Hepatocyte (in vitro differentiated cells): Measurements from ENCODE around the gene JAM3. TPM values are rescaled to one million over a fixed set of nuclear protein-coding genes. Genes with fewer than 3 reads are reported as not detected.

ENCODE experiments used
- DNase-seq: peaks from one replicate; pipeline ENCODE4 v3.0.0-alpha.2; 2016; ENCODE audit warnings: low spot score
- H2AFZ ChIP-seq: fragments of 200-600 bp; sonication (generic); 2 replicates; pipeline ENCODE4 v1.6.0; 2016; ENCODE audit warnings: antibody characterized with exemption, mild to moderate bottlenecking
- H3K27ac ChIP-seq: fragments of 200-600 bp; sonication (generic); 2 replicates; pipeline ENCODE4 v1.5.1; 2016; ENCODE audit warnings: mild to moderate bottlenecking
- H3K27me3 ChIP-seq: fragments of 200-600 bp; sonication (generic); 2 replicates; pipeline ENCODE4 v1.6.1; 2016
- H3K36me3 ChIP-seq: fragments of 200-600 bp; sonication (generic); replicated peaks from 2 replicates; pipeline ENCODE4 v1.5.1; 2016; ENCODE audit warnings: low read depth; ENCODE audit not compliant: insufficient read depth
- H3K4me1 ChIP-seq: fragments of 200-600 bp; sonication (generic); 2 replicates; pipeline ENCODE4 v1.5.1; 2016; ENCODE audit warnings: mild to moderate bottlenecking, moderate library complexity; ENCODE audit not compliant: insufficient read depth
- H3K4me2 ChIP-seq: fragments of 200-600 bp; sonication (generic); 2 replicates; pipeline ENCODE4 v1.6.0; 2016
- H3K4me3 ChIP-seq: fragments of 200-600 bp; sonication (generic); 2 replicates; pipeline ENCODE4 v1.5.1; 2016; ENCODE audit warnings: mild to moderate bottlenecking
- H3K79me2 ChIP-seq: fragments of 200-600 bp; sonication (generic); 2 replicates; pipeline ENCODE4 v1.6.0; 2017; ENCODE audit warnings: mild to moderate bottlenecking
- H3K9me2 ChIP-seq: fragments of 200-600 bp; sonication (generic); replicated peaks from 2 replicates; pipeline ENCODE4 v1.6.0; 2017; ENCODE audit warnings: mild to moderate bottlenecking; ENCODE audit not compliant: insufficient read depth
- H3K9me3 ChIP-seq: fragments of 200-600 bp; sonication (generic); 2 replicates; pipeline ENCODE4 v1.5.1; 2016; ENCODE audit warnings: low read depth, mild to moderate bottlenecking
- H4K20me1 ChIP-seq: fragments of 200-600 bp; sonication (generic); 2 replicates; pipeline ENCODE4 v1.6.0; 2016; ENCODE audit warnings: mild to moderate bottlenecking; ENCODE audit not compliant: insufficient read depth, poor library complexity, severe bottlenecking
- EZH2 ChIP-seq: fragments of 200-600 bp; sonication (generic); IDR thresholded peaks from 2 replicates; pipeline ENCODE4 v1.6.1; 2016; ENCODE audit warnings: antibody characterized with exemption, mild to moderate bottlenecking, borderline replicate concordance
- EZH2phosphoT487 ChIP-seq: fragments of 200-600 bp; sonication (generic); IDR thresholded peaks from one replicate; pipeline ENCODE4 v1.6.1; 2018; ENCODE audit warnings: antibody characterized with exemption, mild to moderate bottlenecking, low read depth, moderate library complexity; ENCODE audit not compliant: unreplicated experiment, severe bottlenecking
- WGBS: methylation state at CpG from one replicate; pipeline ENCODE4 v1.1.6; 2016; ENCODE audit warnings: low lambda C conversion rate; ENCODE audit errors: missing lambda C conversion rate; 5-methylcytosine and 5-hydroxymethylcytosine counted together
- polyA plus RNA-seq: library from polyadenylated mRNA; unstranded; fragments of >200 nt; fragmentation: Nextera tagmentation; extraction: Ambion mirVana; gene quantifications from 2 replicates; pipeline ENCODE4 v1.2.1, GENCODE V29; 2016
- total RNA-seq: library from RNA; depleted of rRNA; stranded (reverse); fragments of >200 nt; gene quantifications from 2 replicates; pipeline ENCODE4 v1.2.3, GENCODE V29; 2014
- TF ChIP-seq, protein P1 (sequence below): fragments of 200-600 bp; sonication (generic); IDR thresholded peaks from 2 replicates; pipeline ENCODE4 v1.5.1; 2016; ENCODE audit warnings: antibody characterized with exemption, mild to moderate bottlenecking; ENCODE audit not compliant: poor library complexity

JAM3 gene
- total and polyA plus RNA-seq, 2 experiments from 2014 or later = 20.3 to 23.6 TPM

DNA sequence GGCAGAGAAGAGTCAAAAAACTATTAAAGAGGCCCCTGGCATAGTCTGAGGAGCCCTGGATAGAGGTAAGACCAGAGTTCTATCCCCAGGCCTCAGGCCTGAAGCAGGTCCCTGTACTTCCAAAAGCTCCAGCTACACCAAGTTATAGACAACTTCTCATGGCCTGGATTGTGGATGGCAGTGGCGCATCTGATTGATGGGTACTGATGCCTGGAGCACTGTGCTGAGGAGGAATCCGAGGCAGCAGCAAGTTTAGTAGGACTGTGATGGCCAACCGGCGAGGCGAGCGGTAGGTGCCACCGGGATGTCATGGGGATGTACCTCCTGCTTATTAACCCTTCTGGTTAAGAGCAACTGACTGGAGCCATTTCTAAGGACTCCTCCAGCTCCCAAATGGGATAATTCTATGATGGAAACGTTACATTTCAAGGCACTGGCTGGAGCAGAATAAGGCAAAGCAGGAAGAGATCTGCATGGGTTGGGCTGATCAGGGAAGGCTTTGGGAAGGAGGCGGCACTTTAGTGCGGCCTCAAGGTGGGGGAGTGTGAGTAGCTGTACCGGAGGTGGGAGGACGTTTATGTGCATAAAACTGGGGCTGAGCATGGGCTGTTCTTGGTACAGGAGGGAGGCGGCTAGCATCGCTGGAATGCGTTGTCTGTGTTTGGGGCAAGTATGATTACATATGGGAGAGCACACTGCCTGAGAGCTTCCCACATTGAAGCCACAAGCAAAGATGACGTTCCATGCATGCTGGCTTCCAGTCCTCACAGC lies 24.2 kb upstream of the JAM3 start:
- Histone ChIP-seq H3K36me3 (no peaks in the 10 kb centered on the region), H3K27ac (no peak overlapping the region), H3K4me3 (no peak overlapping the region), H3K27me3 (peaks cover 6% of the 10 kb centered on the region), H2AFZ (no peak overlapping the region), H3K4me1 (peaks cover 16% of the 10 kb centered on the region), H3K79me2 (no peaks in the 10 kb centered on the region), H3K9me2 (no peaks in the 10 kb centered on the region), H3K9me3 (no peaks in the 10 kb centered on the region), H4K20me1 (no peaks in the 10 kb centered on the region), H3K4me2 (no peak overlapping the region)
- TF ChIP-seq, protein P1, sequence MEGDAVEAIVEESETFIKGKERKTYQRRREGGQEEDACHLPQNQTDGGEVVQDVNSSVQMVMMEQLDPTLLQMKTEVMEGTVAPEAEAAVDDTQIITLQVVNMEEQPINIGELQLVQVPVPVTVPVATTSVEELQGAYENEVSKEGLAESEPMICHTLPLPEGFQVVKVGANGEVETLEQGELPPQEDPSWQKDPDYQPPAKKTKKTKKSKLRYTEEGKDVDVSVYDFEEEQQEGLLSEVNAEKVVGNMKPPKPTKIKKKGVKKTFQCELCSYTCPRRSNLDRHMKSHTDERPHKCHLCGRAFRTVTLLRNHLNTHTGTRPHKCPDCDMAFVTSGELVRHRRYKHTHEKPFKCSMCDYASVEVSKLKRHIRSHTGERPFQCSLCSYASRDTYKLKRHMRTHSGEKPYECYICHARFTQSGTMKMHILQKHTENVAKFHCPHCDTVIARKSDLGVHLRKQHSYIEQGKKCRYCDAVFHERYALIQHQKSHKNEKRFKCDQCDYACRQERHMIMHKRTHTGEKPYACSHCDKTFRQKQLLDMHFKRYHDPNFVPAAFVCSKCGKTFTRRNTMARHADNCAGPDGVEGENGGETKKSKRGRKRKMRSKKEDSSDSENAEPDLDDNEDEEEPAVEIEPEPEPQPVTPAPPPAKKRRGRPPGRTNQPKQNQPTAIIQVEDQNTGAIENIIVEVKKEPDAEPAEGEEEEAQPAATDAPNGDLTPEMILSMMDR = no peak
- no peak for DNase-seq
- WGBS = 89% methylated on average over 16 of the region's 16 CpGs

DNA sequence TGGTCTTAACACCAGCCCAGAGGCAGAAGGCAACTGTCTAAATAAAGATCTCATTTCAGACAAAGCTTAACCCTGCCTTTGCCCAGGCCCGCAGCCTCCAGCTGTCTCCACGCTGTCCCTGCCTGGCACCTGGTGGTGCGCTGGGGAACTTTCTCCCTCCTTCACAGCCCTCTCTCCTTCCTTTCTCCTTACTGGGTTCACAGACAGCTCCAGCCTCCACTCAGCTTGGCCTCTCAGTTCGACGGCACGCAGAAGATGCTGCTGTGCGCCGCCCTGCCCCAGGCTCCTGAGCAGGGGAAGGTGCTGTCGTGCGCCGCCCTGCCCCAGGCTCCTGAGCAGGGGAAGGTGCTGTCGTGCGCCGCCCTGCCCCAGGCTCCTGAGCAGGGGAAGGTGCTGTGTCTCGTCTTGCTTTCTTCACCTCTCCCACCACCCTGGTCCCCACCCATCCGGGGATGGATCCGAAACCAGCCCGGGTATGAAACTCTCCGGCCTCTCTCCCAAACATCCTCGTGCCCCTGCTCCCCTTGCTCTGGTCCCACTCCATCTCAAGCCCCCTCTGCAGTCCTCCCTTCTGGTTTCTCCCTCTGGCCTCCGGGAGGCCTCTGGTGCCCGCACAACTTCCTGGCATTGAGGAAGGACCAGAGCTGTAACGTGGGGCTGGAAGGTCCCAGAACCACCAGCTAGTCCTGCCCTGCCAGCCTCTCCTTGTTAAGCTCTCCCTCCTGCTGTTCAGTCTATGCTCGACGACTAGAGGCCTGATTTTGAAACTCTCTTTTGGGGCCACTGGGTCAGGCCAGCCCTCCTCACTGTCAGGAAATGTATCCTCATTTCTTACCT lies 22.9 kb upstream of the JAM3 start:
- Histone ChIP-seq H3K4me2 (no peak overlapping the region), H4K20me1 (no peaks in the 10 kb centered on the region), H3K27me3 (peaks cover 6% of the 10 kb centered on the region), H3K4me1 (peaks cover 6% of the 10 kb centered on the region), H2AFZ (no peak overlapping the region), H3K27ac (no peak overlapping the region), H3K9me2 (no peaks in the 10 kb centered on the region), H3K36me3 (no peaks in the 10 kb centered on the region), H3K79me2 (no peaks in the 10 kb centered on the region), H3K9me3 (no peaks in the 10 kb centered on the region), H3K4me3 (no peak overlapping the region)
- peak; percentile 50 for DNase-seq
- TF ChIP-seq, protein P1 = peak; percentile 44
- no peak for TF ChIP-seq EZH2
- 73% methylated on average over 25 of the region's 25 CpGs for WGBS

DNA sequence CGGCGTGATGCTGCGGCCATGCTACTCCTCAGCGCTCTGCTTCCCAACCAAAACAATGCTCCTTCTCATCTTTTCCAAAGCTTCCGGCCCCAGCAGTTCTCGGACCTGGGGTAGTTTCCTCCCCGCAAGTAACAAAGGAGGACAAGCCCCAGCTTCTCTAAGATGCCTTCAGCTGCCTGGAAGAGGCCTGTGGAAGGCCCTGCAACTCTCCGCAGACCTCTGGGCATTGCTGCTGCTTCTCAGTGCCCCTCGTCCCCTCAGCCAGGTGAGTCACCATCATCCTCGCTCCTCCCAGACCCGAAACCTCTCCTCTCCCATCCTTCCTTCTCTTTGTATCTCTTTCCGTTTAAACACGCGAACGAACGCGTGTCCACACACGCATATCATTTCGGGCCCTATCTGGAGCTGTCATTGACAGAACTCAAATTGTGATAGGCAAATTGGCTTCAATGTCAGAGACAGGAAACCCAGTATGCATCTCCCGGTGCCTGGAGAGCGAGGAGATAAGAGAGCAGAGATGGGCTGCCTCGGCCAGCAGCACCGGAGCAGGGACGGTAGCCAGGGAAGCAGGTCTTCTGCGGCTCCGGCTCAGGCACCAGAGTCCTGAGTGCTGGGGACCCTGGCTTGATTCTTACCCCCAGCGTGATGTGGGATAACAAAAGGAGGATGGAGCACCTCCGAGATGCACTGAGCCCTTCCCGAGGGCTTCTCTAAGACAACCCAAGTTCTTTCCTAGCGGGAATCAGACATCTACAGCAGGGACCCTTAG lies 22.0 kb upstream of the JAM3 start:
- Histone ChIP-seq H3K4me1 (no peaks in the 10 kb centered on the region), H3K9me3 (no peaks in the 10 kb centered on the region), H2AFZ (no peak overlapping the region), H3K4me3 (no peak overlapping the region), H3K9me2 (no peaks in the 10 kb centered on the region), H3K27ac (no peak overlapping the region), H3K36me3 (no peaks in the 10 kb centered on the region), H4K20me1 (no peaks in the 10 kb centered on the region), H3K79me2 (no peaks in the 10 kb centered on the region), H3K27me3 (peaks cover 6% of the 10 kb centered on the region), H3K4me2 (no peak overlapping the region)
- TF ChIP-seq EZH2 = no peak
- TF ChIP-seq EZH2phosphoT487 = no peak
- TF ChIP-seq, protein P1 = no peak
- DNase-seq = no peak
- 84% methylated on average over 30 of the region's 30 CpGs for WGBS
